ENCODE measurements around the gene UQCC3. TPM values are rescaled to one million over a fixed set of nuclear protein-coding genes. Genes with fewer than 3 reads are reported as not detected.

Gene UQCC3
- total and polyA plus RNA-seq, 7 donors = 4.9 to 19.8 (median 9.7) TPM

DNA sequence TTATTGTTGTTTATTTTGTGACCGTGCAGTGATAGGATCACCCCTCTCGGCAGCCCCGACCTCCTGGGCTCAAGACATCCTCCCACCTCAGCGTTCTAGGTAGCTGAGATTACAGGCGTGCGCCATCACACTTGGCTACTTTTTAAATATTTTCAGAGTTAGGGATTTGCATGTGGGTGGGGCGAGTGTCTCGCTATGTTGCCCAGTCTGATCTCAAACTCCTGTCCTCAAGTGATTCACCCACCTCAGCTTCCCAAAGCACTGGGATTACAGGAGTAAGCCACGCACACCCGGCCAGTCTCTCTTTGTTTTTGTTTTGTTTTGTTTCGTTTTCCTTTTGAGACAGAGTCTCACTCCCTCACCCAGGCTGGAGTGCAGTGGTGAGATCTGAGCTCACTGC lies 17.2 kb upstream of the UQCC3 start:
- no peak overlapping the region for H3K4me3 ChIP-seq
- H3K4me1 ChIP-seq = peaks cover 0 to 17% (median 15%) of the 10 kb centered on the region in 4 donors
- intact Hi-C loops (cut with DNase I) = loop anchor here (5.0 kb wide), 1 partner anchor 53 kb away; the partner anchor contains the start of genes BSCL2 and GNG3
- DNase-seq = no peak
- H3K27ac ChIP-seq = no peak overlapping the region
- no peaks in the 10 kb centered on the region for H3K27me3 ChIP-seq
- TF ChIP-seq, protein P1, sequence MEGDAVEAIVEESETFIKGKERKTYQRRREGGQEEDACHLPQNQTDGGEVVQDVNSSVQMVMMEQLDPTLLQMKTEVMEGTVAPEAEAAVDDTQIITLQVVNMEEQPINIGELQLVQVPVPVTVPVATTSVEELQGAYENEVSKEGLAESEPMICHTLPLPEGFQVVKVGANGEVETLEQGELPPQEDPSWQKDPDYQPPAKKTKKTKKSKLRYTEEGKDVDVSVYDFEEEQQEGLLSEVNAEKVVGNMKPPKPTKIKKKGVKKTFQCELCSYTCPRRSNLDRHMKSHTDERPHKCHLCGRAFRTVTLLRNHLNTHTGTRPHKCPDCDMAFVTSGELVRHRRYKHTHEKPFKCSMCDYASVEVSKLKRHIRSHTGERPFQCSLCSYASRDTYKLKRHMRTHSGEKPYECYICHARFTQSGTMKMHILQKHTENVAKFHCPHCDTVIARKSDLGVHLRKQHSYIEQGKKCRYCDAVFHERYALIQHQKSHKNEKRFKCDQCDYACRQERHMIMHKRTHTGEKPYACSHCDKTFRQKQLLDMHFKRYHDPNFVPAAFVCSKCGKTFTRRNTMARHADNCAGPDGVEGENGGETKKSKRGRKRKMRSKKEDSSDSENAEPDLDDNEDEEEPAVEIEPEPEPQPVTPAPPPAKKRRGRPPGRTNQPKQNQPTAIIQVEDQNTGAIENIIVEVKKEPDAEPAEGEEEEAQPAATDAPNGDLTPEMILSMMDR (IDR thresholded peaks at IDR 0.05) = no peak
- TF ChIP-seq EP300 (IDR thresholded peaks at IDR 0.05) = no peak
- no peak for TF ChIP-seq POLR2A (IDR thresholded peaks at IDR 0.05)
- no peak for TF ChIP-seq POLR2AphosphoS5 (IDR thresholded peaks at IDR 0.05)
- peaks cover 3 to 7% (median 5%) of the 10 kb centered on the region in 4 donors for H3K36me3 ChIP-seq
- no peaks in the 10 kb centered on the region for H3K9me3 ChIP-seq
- WGBS, 2 donors = 87 to 89% methylated on average over 11 of the region's 11 CpGs

- WGBS, 2 donors = 62 to 70% methylated on average over 5 of the region's 5 CpGs
- H3K9me3 ChIP-seq = no peaks in the 10 kb centered on the region
- no peak overlapping the region for H3K4me3 ChIP-seq
- H3K27me3 ChIP-seq = no peaks in the 10 kb centered on the region
- no peak for DNase-seq
- TF ChIP-seq EP300 (IDR thresholded peaks at IDR 0.05) = no peak
- TF ChIP-seq, protein P1 (IDR thresholded peaks at IDR 0.05) = no peak
- no peak for TF ChIP-seq POLR2A (IDR thresholded peaks at IDR 0.05)
- TF ChIP-seq POLR2AphosphoS5 (IDR thresholded peaks at IDR 0.05) = no peak
- peaks cover 0 to under 1% (median 0%) of the 10 kb centered on the region in 4 donors for H3K36me3 ChIP-seq
- H3K4me1 ChIP-seq = peaks cover 0 to 11% (median 8%) of the 10 kb centered on the region in 4 donors
- intact Hi-C loops (cut with DNase I) = no loop called here
- H3K27ac ChIP-seq = no peak overlapping the region
Measured at GRCh38 chr11:62656796-62657429, 14.6 kb upstream of the UQCC3 start.

- intact Hi-C loops (cut with DNase I) = loop anchor here (2.0 to 5.0 kb wide), 3 partner anchors 18 to 52 kb away; partner anchors contain the start of genes BSCL2, EML3, GANAB and GNG3
- TF ChIP-seq POLR2A (IDR thresholded peaks at IDR 0.05) (no peak), EP300 (IDR thresholded peaks at IDR 0.05) (no peak), POLR2AphosphoS5 (IDR thresholded peaks at IDR 0.05) (no peak)
- TF ChIP-seq, protein P1 (IDR thresholded peaks at IDR 0.05) = no peak
- Histone ChIP-seq H3K4me1 (peaks cover 0 to 39% (median 34%) of the 10 kb centered on the region in 4 donors), H3K4me3 (peak overlapping the region; percentile 74 to 89 (median 86)), H3K36me3 (peaks cover 0 to 28% (median 8%) of the 10 kb centered on the region in 4 donors), H3K9me3 (no peaks in the 10 kb centered on the region), H3K27me3 (no peaks in the 10 kb centered on the region), H3K27ac (peak overlapping the region; percentile 91 to 97 (median 94))
- peak; percentile 79 for DNase-seq
- WGBS, 2 donors = 2 to 3% methylated on average over 36 of the region's 36 CpGs
Measured at GRCh38 chr11:62664405-62665074, 6.9 kb upstream of the UQCC3 start.

DNA sequence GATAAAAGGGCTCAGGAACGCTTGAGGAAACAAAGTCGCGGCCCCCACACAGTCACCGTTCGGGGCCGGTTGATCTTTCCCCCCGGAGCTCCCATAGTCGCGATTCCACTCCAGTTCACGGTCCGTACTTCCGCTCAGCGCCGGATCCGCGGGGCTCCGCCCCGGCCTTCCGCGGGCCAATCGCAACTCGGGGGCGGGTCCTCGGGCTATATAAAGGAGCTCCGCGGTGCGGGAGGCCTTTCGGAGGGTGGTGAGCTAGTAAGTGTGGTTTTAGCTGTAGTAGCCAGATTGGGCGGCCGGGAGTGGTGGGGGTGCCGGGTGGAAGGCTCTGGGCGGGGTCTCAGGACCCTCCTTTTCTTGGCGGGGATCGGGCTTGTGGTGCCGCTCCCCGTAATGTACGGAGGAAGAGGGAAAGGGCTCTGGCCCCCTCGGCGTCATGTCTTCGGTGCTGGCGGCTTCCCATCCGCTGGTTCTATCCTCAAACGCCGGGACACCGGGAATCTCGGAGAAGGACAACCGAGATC lies 6.3 kb upstream of the UQCC3 start, which contains the start of the genes C11orf98 and CSKMT:
C11orf98 (minus strand) TSS at position 136 of the 524 bp plus-strand sequence; CDS start at position 95, 41 bp downstream.
CSKMT (plus strand) TSS at position 238 of the 524 bp plus-strand sequence. CDS start 568 bp downstream, outside the sequence.
- 0 to 1% methylated on average over 47 of the region's 47 CpGs for WGBS, 2 donors
- Histone ChIP-seq H3K4me1 (peaks cover 0 to 40% (median 34%) of the 10 kb centered on the region in 4 donors), H3K27ac (peak within 1 kb of the TSS; percentile 91 to 97 (median 94)), H3K36me3 (peaks cover 0 to 28% (median 8%) of the 10 kb centered on the region in 4 donors), H3K9me3 (no peaks in the 10 kb centered on the region), H3K27me3 (no peaks in the 10 kb centered on the region), H3K4me3 (peak within 1 kb of the TSS; percentile 74 to 89 (median 86))
- intact Hi-C loops (cut with DNase I) = loop anchor here (2.0 to 5.0 kb wide), 3 partner anchors 18 to 53 kb away; partner anchors contain the start of genes BSCL2, EML3, GANAB and GNG3
- TF ChIP-seq POLR2A (IDR thresholded peaks at IDR 0.05) (peak; percentile 99), EP300 (IDR thresholded peaks at IDR 0.05) (no peak), POLR2AphosphoS5 (IDR thresholded peaks at IDR 0.05) (peak; percentile 99 to 100 (median 100))
- TF ChIP-seq, protein P1 (IDR thresholded peaks at IDR 0.05) = no peak
- DNase-seq = peak; percentile 98

Data from sigmoid colon (tissue), 7 donors.